Fibroblast of pulmonary artery (primary cell): Measurements from ENCODE around the gene SLC37A4.

Source experiments
- DNase-seq: peaks from one replicate; pipeline ENCODE4 v3.0.0-alpha.2; 2010; ENCODE audit warnings: low read depth
- H3K4me3 ChIP-seq: replicated peaks from 2 replicates; pipeline ENCODE4 v1.5.1; 2011; ENCODE audit warnings: low read depth, mild to moderate bottlenecking, control low read depth, low read length, moderate library complexity
- TF ChIP-seq, protein P1 (sequence below): IDR thresholded peaks from 2 replicates; pipeline ENCODE4 v1.5.1; 2011; ENCODE audit warnings: mild to moderate bottlenecking, control low read depth, low read length, inconsistent platforms; ENCODE audit errors: missing control alignments

The SLC37A4 gene

DNA sequence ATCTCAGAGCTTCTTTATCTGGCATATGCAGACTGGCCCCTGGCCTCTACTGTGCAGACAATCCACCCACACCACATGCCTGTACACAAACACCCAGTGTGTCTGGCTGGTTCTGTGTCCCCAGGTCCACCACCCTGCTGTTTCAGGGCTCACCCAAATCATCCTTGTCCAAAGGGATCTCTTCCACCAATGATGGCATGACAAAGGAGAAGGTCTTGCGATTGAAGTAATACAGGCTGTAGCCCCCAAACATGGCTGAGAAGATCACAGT is 1.7 kb downstream of the SLC37A4 start:
- TF ChIP-seq, protein P1, sequence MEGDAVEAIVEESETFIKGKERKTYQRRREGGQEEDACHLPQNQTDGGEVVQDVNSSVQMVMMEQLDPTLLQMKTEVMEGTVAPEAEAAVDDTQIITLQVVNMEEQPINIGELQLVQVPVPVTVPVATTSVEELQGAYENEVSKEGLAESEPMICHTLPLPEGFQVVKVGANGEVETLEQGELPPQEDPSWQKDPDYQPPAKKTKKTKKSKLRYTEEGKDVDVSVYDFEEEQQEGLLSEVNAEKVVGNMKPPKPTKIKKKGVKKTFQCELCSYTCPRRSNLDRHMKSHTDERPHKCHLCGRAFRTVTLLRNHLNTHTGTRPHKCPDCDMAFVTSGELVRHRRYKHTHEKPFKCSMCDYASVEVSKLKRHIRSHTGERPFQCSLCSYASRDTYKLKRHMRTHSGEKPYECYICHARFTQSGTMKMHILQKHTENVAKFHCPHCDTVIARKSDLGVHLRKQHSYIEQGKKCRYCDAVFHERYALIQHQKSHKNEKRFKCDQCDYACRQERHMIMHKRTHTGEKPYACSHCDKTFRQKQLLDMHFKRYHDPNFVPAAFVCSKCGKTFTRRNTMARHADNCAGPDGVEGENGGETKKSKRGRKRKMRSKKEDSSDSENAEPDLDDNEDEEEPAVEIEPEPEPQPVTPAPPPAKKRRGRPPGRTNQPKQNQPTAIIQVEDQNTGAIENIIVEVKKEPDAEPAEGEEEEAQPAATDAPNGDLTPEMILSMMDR: no peak
- no peak for DNase-seq
- H3K4me3 ChIP-seq: no peak overlapping the region

DNA sequence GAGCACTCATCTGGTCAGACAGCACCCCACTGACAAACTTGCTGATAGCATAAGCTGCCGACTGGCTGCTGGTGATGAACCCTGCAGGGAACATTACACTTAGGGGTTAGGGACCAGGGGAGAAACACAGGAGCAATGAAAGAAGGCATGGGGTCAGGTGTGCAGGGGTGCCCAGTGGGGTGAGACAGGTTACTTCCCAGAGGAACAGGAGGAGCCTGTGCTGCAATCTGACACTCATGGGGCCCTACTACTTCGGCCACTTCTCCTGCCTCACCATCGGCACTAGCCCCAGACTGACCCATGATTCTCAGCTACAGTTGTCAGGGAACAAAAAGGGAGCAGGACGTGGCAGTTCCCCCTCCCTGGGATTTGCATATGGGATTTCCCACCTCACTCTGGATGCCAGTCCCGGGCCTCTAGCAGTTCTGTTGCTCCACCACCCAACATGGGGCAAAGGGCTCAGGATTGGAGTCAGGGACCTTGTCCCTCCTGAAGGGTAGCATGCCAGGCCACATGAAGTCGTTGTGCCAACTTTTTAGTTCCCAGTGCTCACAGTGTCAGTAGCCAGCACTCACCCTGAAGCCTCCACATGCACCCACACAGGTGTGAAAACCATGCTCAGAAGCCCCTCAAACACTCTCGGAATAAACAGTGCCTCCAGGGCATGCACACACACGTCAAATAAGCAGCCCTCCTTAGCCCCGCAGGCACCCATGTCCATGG is 2.2 kb downstream of the SLC37A4 start:
- TF ChIP-seq, protein P1: no peak
- H3K4me3 ChIP-seq: no peak overlapping the region
- DNase-seq: no peak

DNA sequence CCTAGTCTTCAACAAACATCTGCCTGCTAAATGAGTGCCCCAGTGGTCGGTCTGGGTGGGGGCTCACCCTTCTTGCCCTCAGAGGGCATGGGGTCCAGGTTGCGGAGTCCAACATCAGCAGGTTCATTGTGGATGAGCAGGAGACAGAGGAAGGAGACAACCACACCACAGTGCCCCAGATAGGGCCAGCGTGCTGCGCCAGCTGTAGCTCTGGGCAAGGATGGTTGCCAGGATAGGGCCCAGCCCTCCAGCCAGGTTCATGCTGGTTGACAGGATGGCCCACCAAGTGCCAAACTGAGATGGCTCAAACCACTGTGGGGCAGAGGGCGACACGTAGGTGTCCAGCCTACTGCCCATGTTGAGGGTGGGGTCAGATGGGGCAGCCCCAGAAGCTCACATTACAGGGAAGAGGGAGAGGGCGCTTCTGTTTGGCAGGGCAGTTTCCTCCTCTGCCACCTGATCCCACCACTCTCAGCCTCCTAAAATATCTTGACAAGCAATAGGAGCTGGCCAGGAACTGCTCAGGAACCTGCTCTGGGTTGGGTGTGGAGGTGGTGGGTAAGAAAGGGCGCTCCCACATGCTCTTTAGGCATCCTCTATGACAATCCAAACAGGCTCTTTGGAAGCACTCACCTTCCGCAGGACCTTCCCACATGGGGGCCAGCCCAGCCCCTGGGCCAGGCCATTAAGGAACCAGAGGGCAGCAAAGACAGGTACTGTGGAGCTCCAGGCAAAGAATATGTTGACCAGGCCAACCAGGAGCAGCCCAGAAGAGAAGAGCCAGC is 2.9 kb downstream of the SLC37A4 start:
- DNase-seq: no peak
- TF ChIP-seq, protein P1: no peak
- H3K4me3 ChIP-seq: no peak overlapping the region

DNA sequence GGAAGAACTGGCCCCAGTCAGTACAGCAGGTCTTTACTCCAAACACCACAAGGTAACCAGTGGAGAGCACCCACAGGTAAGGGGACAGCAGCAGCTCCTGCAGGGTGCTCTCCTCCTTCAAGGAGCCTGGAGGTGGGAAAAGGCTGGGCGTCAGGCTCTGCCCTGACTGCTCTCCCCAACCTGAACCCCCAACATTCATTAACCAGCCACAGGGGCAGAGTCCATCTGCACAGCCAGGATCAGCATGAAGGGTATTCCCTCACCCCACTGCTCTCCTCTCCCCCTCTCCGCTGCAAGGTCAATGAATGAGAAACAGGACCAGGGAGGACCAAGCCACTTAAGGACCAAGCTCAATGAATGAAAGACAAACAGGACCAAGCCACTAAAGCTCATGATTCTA is 3.7 kb downstream of the SLC37A4 start:
- H3K4me3 ChIP-seq: no peak overlapping the region
- TF ChIP-seq, protein P1: no peak
- DNase-seq: no peak

DNA sequence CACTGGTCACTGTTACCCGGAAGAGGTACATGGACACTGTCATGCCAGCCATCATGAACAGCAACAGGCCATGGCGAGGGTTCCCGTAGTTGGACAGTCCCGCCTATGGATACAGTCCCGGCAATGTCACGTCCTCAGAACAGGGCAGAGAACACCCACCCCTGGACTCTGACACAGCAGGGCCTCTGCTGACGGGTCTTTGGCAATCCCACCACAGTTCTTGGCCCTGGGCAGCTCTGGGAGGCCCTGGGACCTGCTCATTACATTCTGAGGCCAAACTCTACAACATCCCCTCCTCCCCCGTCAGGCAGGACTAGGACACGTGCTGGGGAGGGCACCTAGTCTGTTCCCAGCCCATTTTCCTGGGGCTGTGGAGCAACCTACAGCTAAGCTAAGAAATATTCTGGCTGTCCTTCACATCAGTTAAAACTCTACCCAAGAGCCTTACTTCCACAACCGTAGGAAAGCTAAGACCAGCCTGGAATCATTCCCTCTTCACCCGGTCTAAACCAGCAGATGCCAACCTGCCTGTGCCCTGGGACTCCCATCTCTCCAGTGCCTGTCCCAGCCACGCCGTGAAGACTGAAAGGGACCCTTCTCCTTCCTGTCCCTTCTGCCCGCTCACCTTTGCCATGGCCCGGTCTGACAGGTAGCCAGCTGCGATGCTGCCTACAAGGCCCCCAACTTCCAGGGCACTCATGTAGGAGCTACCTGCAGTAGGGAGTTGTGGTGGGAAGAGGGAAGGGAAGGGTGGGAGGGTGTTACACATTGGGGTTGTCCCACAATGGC is 4.5 kb downstream of the SLC37A4 start:
- TF ChIP-seq, protein P1: no peak

DNA sequence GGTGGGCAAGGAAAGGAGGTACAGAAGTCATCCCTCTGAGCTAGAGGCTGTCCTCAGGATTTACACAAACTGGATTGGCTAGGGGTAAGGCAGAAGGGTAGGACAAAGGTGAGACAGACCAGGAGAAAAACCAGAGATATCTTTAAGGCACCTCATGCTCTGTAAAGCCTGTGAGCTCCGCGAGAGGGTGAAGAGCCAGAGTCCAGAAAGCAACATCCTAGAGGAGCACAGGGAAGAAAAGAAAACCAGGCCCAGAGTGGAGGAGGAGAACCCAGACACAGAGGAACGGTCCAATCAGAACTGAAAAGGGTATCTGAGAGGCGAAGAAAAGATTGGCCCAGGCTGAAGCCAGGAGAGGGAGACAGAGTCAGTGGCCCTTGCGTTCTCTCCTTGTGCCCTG is 5.1 kb downstream of the SLC37A4 start:
- TF ChIP-seq, protein P1: no peak
- H3K4me3 ChIP-seq: no peak overlapping the region
- no peak for DNase-seq

More for the DNA sequence above, 4.5 kb downstream of the SLC37A4 start:
- no peak overlapping the region for H3K4me3 ChIP-seq
- DNase-seq: no peak
